Activated CD4-positive, alpha-beta T cell treated with anti-CD3 and anti-CD28 coated beads, Interleukin-2, amount 10 ng/mL, durations not matched to agents 7 days and 5 days (primary cell): ENCODE data around the gene NME9. TPM values are rescaled to one million over a fixed set of nuclear protein-coding genes. Genes with fewer than 3 reads are reported as not detected.
A peak's percentile ranks its signal among the peaks of the same experiment; 100 is the strongest.
"Not testable (repeated sequence)": the region's sequence is repeated elsewhere in the genome, so short reads cannot be mapped to it uniquely, and the experiment has no call there.

Source experiments
- CTCF ChIA-PET: fragments of 350-600 bp; sonication (Branson Sonifier 250); formaldehyde crosslinking; loops from one replicate; lab custom pipeline; 2021; ENCODE audit warnings: antibody characterized with exemption; lab: Charles Lee
- POLR2A ChIA-PET: fragments of 350-600 bp; sonication (Branson Sonifier 250); formaldehyde crosslinking; loops from one replicate; lab custom pipeline; 2021; ENCODE audit warnings: antibody characterized with exemption; lab: Charles Lee
- DNase-seq: peaks from one replicate; pipeline ENCODE4 v3.0.0-alpha.2; 2020
- H3K27ac Mint-ChIP-seq: one replicate; pipeline ENCODE4 v1.8.0; 2021; ENCODE audit warnings: mild to moderate bottlenecking, moderate library complexity, mixed read lengths
- H3K27me3 Mint-ChIP-seq: one replicate; pipeline ENCODE4 v1.8.0; 2021; ENCODE audit warnings: mixed read lengths
- H3K36me3 Mint-ChIP-seq: one replicate; pipeline ENCODE4 v1.8.0; 2021; ENCODE audit warnings: low read depth, mixed read lengths
- H3K4me1 Mint-ChIP-seq: one replicate; pipeline ENCODE4 v1.8.0; 2021; ENCODE audit warnings: mixed read lengths
- H3K4me3 Mint-ChIP-seq: one replicate; pipeline ENCODE4 v1.8.0; 2021; ENCODE audit warnings: mild to moderate bottlenecking, moderate library complexity, mixed read lengths
- H3K9me3 Mint-ChIP-seq: one replicate; pipeline ENCODE4 v1.8.0; 2021; ENCODE audit warnings: mixed read lengths
- total RNA-seq, 2 experiments: library from RNA; stranded (reverse); gene quantifications; one replicate each; pipeline ENCODE4 v1.2.3, GENCODE V29; 2021

The NME9 gene, protein sequence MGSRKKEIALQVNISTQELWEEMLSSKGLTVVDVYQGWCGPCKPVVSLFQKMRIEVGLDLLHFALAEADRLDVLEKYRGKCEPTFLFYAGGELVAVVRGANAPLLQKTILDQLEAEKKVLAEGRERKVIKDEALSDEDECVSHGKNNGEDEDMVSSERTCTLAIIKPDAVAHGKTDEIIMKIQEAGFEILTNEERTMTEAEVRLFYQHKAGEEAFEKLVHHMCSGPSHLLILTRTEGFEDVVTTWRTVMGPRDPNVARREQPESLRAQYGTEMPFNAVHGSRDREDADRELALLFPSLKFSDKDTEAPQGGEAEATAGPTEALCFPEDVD
- total RNA-seq = not detected

- POLR2A ChIA-PET = no interaction called here
- peak within 1 kb of the TSS; percentile 87 for H3K4me3 Mint-ChIP-seq
- H3K4me1 Mint-ChIP-seq = peaks cover 32% of the 10 kb centered on the region
- no peaks in the 10 kb centered on the region for H3K36me3 Mint-ChIP-seq
- peak; percentile 84 for DNase-seq
- H3K9me3 Mint-ChIP-seq = no peaks in the 10 kb centered on the region
- peak within 1 kb of the TSS; percentile 86 for H3K27ac Mint-ChIP-seq
- peaks cover 3% of the 10 kb centered on the region for H3K27me3 Mint-ChIP-seq
- CTCF ChIA-PET = interaction anchor here (0.8 to 1.3 kb wide), 4 partner anchors 9 to 265 kb away, joined by 3 to 4 read pairs (median 3); partner anchors contain the start of genes CEP70 and DBR1
These were observed at the start of gene NME9 for GRCh38 chr3:138329127-138329983. TSS of gene NME9 (minus strand) at chr3:138329851. CDS start at chr3:138329335, 516 bp downstream.

DNA sequence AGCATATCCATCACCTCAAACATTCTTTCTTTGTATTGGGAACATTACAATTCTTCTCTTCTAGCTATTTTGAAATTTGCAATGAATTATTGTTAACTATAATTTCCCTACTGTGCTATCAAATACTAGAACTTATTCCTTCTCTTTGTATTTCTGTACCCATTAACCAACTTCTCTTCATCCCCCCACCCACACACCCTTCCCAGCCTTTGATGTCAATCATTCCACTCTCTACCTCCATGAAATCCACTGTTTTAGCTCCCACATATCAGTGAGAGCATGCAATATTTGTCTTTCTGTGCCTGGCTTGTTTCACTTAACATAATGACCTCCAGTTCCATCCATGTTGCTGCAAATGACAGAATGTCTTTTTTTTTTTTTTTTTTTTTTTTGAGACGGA lies 49.3 kb upstream of the NME9 start:
- no peak for DNase-seq
- Mint-ChIP-seq H3K9me3 (no peaks in the 10 kb centered on the region), H3K4me3 (no peak overlapping the region), H3K4me1 (no peaks in the 10 kb centered on the region), H3K27ac (no peak overlapping the region), H3K27me3 (peaks cover 5% of the 10 kb centered on the region), H3K36me3 (no peaks in the 10 kb centered on the region)
- ChIA-PET CTCF (no interaction called here), POLR2A (no interaction called here)

DNA sequence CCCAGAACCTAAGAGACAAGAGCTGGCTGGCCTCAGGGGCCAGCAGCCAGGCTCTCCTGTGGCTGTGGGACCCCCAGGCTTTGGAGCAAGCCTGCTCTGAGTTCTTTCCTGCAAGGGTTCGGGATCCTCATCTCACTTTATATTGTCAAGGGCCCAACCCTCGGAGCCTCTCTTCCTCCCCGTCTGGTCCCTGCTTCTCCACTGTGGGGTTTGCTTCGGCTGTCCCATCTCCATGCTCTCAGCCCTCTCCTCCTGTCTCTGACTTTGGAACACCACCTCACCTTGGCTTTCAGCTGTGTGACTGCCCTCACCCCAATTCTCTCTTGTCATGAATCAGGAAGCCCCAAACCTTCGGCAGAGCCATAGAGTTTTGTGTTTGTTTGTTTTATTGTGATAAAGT lies 48.7 kb upstream of the NME9 start:
- ChIA-PET CTCF (no interaction called here), POLR2A (no interaction called here)
- no peaks in the 10 kb centered on the region for H3K9me3 Mint-ChIP-seq
- no peak overlapping the region for H3K27ac Mint-ChIP-seq
- H3K4me1 Mint-ChIP-seq = no peaks in the 10 kb centered on the region
- H3K36me3 Mint-ChIP-seq = no peaks in the 10 kb centered on the region
- H3K27me3 Mint-ChIP-seq = peaks cover 5% of the 10 kb centered on the region
- H3K4me3 Mint-ChIP-seq = no peak overlapping the region
- DNase-seq = no peak

- H3K36me3 Mint-ChIP-seq = no peaks in the 10 kb centered on the region
- ChIA-PET CTCF (no interaction called here), POLR2A (no interaction called here)
- H3K9me3 Mint-ChIP-seq = no peaks in the 10 kb centered on the region
- H3K27ac Mint-ChIP-seq = no peak overlapping the region
- H3K4me1 Mint-ChIP-seq = no peaks in the 10 kb centered on the region
- H3K27me3 Mint-ChIP-seq = peaks cover 5% of the 10 kb centered on the region
- H3K4me3 Mint-ChIP-seq = no peak overlapping the region
- no peak for DNase-seq
These were observed 48.2 kb upstream of the NME9 start for GRCh38 chr3:138377804-138378203.

- H3K9me3 Mint-ChIP-seq, H3K4me1 Mint-ChIP-seq, CTCF ChIA-PET, H3K36me3 Mint-ChIP-seq, DNase-seq, POLR2A ChIA-PET, H3K27ac Mint-ChIP-seq, H3K4me3 Mint-ChIP-seq, H3K27me3 Mint-ChIP-seq: not testable (repeated sequence)
These were observed 47.6 kb upstream of the NME9 start for GRCh38 chr3:138377212-138377611.

DNA sequence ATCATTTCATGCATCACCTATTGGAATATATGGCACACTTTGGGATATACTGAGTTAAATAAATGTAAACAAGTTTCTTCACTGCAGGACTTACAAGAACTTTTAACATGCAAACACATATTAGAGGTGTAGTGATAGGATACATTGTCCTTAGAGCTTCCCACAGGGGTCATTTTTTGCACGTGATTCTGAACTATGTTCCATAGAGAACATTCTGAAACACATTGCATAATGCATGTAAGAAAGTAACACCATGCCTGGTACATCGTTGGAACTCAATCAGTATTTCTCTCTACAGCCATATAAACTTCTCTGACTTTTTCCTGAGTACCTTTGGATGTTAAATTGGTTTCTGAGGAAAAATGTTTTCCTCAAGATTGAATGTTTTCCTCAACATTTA lies 47.0 kb upstream of the NME9 start:
- POLR2A ChIA-PET = no interaction called here
- Mint-ChIP-seq H3K36me3 (no peaks in the 10 kb centered on the region), H3K4me1 (no peaks in the 10 kb centered on the region), H3K27me3 (peaks cover 5% of the 10 kb centered on the region), H3K27ac (no peak overlapping the region), H3K9me3 (no peaks in the 10 kb centered on the region), H3K4me3 (no peak overlapping the region)
- no peak for DNase-seq
- CTCF ChIA-PET = no interaction called here

DNA sequence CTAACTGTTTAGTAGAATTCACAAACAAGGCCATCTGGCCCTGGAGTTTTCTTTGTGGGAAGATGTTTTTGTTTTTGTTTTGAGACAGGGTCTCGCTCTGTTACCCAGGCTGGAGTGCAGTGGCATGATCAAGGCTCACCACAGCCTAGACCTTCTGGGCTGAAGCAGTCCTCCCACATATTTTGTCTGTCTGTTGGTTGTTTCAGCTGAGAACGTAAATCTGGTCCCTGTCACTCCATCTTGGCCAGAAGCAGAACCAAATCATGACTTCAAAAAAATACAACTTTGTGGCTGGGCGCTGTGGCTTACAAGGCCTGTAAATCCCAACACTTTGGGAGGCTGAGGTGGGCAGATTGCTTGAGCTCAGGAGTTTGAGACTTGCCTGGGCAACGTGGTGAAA lies 45.8 kb upstream of the NME9 start:
- Mint-ChIP-seq H3K27me3 (peaks cover 8% of the 10 kb centered on the region), H3K27ac (no peak overlapping the region), H3K4me3 (no peak overlapping the region), H3K4me1 (no peaks in the 10 kb centered on the region), H3K9me3 (no peaks in the 10 kb centered on the region), H3K36me3 (no peaks in the 10 kb centered on the region)
- ChIA-PET POLR2A (no interaction called here), CTCF (no interaction called here)
- DNase-seq = no peak

GRCh38 chr3:138374573-138375134 lies 45.0 kb upstream of the NME9 start:
- Mint-ChIP-seq H3K9me3 (no peaks in the 10 kb centered on the region), H3K4me1 (no peaks in the 10 kb centered on the region), H3K27me3 (peaks cover 8% of the 10 kb centered on the region), H3K4me3 (no peak overlapping the region), H3K27ac (no peak overlapping the region), H3K36me3 (no peaks in the 10 kb centered on the region)
- POLR2A ChIA-PET = no interaction called here
- CTCF ChIA-PET = no interaction called here
- no peak for DNase-seq

DNA sequence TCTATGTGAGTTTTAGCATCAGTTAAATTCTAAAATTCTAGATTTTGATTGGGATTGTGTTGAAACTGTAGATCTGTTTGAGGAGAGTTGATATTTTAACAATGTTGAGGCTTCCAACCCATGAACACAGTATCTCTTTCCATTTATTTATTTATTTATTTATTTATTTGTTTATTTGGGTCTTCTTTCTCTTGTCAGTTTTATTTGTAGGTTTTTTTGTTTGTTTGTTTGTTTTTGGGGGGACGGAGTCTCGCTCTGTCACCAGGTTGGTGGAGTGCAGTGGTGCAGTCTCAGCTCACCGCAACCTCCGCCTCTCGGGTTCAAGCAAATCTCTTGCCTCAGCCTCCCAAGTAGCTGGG lies 44.1 kb upstream of the NME9 start:
- no peaks in the 10 kb centered on the region for H3K4me1 Mint-ChIP-seq
- no peak for DNase-seq
- H3K4me3 Mint-ChIP-seq = no peak overlapping the region
- ChIA-PET CTCF (no interaction called here), POLR2A (no interaction called here)
- H3K27ac Mint-ChIP-seq = no peak overlapping the region
- H3K36me3 Mint-ChIP-seq = no peaks in the 10 kb centered on the region
- peaks cover 12% of the 10 kb centered on the region for H3K27me3 Mint-ChIP-seq
- H3K9me3 Mint-ChIP-seq = no peaks in the 10 kb centered on the region

GRCh38 chr3:138373087-138373735 lies 43.6 kb upstream of the NME9 start:
- no peaks in the 10 kb centered on the region for H3K36me3 Mint-ChIP-seq
- no peak for DNase-seq
- peaks cover 12% of the 10 kb centered on the region for H3K27me3 Mint-ChIP-seq
- H3K27ac Mint-ChIP-seq = no peak overlapping the region
- POLR2A ChIA-PET = no interaction called here
- CTCF ChIA-PET = no interaction called here
- H3K9me3 Mint-ChIP-seq = no peaks in the 10 kb centered on the region
- H3K4me3 Mint-ChIP-seq = no peak overlapping the region
- no peaks in the 10 kb centered on the region for H3K4me1 Mint-ChIP-seq

- ChIA-PET POLR2A (no interaction called here), CTCF (interaction anchor here (0.6 kb wide), 1 partner anchor 279 kb away, joined by 3 read pairs; no protein-coding TSS in a partner anchor)
- no peaks in the 10 kb centered on the region for H3K9me3 Mint-ChIP-seq
- no peaks in the 10 kb centered on the region for H3K36me3 Mint-ChIP-seq
- H3K4me1 Mint-ChIP-seq = no peaks in the 10 kb centered on the region
- peaks cover 12% of the 10 kb centered on the region for H3K27me3 Mint-ChIP-seq
- DNase-seq = no peak
- no peak overlapping the region for H3K4me3 Mint-ChIP-seq
- H3K27ac Mint-ChIP-seq = no peak overlapping the region
These were observed 41.7 kb upstream of the NME9 start for GRCh38 chr3:138371070-138371965.

- Mint-ChIP-seq H3K27me3 (peaks cover 9% of the 10 kb centered on the region), H3K27ac (no peak overlapping the region), H3K4me1 (no peaks in the 10 kb centered on the region), H3K36me3 (no peaks in the 10 kb centered on the region), H3K9me3 (no peaks in the 10 kb centered on the region), H3K4me3 (no peak overlapping the region)
- POLR2A ChIA-PET = no interaction called here
- CTCF ChIA-PET = no interaction called here
- no peak for DNase-seq
These were observed 40.7 kb upstream of the NME9 start for GRCh38 chr3:138370321-138370720.
